GM19043 (cell line): ENCODE data around the gene ANKRD13B.
"Not testable (repeated sequence)": the region's sequence is repeated elsewhere in the genome, so short reads cannot be mapped to it uniquely, and the experiment has no call there.

ENCODE experiments used
- ATAC-seq: cut with Tn5 transposase; IDR thresholded peaks from one replicate; pipeline ENCODE4 v1.9.1; 2021; ENCODE audit warnings: low read depth; ENCODE audit not compliant: unreplicated experiment

Gene ANKRD13B

DNA sequence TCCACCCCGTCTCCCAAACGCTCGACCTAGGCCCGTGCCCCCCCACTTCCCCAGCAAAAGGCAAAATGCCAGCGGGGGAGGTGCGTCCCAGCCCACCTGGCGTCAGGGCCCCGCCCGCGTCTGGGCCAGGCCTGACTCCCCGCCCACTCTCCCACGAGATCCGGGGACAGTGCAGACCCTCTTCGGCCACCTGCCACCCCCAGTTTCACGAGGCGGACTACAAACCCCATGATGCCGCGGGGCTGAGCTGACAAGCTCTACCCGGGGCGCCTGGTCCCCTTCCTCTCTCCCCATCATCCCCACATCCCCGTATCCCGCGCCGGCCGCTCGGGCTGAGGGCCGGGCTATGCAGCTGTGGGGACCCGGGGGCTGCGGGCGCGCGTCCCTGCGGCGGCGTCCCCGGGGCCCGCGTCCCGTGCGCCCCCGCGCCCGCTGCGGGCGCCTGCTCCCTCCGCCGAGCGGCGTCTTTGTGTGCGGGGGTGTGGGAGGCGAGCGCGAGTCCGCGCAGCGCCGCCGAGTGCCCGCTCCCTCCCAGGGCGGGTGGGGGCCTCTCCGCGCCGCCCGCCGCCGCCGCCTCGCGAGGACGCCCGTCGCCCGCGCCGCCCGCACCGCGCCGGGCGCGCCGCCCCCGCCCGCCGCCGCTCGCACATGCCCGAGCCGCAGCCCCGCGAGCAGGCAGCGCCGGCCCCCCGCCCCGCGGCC lies at the start of gene ANKRD13B:
Gene ANKRD13B, plus strand, starts transcription at position 283 of the 702 bp plus-strand sequence. CDS start 490 bp downstream, outside the sequence.
- ATAC-seq, result no peak

GRCh38 chr17:29544066-29544465 lies 48.9 kb upstream of the ANKRD13B start:
- ATAC-seq, result no peak

- no peak for ATAC-seq
Measured at GRCh38 chr17:29546085-29546484, 46.8 kb upstream of the ANKRD13B start.

GRCh38 chr17:29546830-29547229 lies 46.1 kb upstream of the ANKRD13B start:
- ATAC-seq, result no peak

DNA sequence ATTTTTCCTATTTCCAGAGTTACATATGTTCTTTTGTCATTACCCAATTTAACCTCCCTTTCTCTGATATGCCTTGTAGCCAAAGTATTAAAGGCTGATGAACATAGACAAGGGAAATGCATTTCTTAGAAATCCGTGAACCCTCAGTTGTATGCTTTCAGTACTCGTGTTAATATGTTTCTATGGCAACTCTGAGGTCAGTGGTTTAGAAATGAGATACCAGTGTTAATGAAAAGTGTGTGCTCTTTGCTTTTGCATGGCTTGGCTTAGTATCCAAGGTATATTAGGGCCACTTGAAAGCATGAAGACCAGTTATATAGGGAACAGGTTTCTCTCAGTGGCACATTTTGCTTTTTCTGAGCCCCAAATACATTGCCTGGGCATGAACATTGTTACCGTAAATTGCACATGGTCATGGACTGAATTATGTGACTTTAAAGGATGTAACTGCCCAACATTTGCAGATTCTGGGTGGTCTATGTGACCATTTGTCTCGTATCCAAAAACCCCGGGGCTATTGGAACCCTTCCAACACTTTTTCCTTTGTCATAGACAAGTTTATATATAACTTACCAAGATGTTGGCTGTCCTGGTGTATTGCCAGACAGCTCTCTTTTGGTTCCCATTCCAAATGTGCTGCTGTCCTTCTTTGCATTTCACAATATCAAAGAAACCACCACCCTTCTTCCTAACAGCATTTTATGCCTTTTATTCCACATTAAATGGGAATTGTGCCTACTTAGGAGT lies 43.6 kb upstream of the ANKRD13B start:
- no peak for ATAC-seq

DNA sequence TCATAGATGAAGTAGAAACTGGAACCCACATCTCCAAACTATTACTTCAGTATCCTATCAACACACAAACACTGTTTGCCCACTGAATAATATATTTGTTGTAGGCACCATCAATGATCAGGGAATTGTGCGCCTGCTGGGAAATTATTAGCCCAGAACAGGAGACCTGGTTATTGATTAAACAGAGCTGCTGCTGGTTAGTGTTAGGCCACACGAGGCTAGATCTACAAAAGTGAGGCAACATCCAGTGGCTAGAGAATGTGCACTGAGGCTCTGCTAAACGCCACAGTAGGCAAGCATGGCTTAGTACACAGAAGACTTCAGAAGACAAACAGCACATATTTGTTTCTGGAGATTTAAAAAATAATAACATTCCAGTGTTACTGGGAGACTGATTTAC lies 37.1 kb upstream of the ANKRD13B start:
- no peak for ATAC-seq

DNA sequence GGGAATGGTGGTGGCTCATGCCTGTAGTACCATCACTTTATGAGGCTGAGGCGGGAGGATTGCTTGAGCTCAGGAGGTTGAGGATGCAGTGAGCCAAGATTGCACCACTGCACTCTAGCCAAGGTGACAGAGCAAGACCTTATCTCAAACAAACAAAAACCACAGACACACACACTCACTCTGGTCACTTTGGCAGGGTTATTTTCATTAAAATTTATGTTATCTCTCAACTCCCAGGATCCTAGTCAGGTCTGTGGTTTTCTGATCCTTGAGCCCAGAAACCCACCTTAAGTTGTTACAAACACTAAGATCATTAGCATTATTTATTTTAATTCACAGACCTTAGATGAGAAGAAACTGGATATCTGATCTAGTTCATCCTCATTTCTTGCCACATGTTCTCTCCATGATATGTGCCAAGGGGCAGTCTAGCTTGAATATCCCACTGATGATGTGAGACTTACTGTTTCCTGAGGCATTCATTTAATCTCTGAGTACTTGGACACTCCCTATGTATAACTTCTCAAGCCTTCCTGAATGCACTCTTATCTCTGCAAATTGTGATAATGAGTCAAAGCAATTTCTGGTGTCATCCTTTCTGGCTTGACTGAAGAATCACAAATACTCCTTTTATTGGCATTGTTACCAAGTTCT lies 35.7 kb upstream of the ANKRD13B start:
- ATAC-seq, result no peak

GRCh38 chr17:29557739-29558116 lies 35.2 kb upstream of the ANKRD13B start:
- ATAC-seq, result no peak

DNA sequence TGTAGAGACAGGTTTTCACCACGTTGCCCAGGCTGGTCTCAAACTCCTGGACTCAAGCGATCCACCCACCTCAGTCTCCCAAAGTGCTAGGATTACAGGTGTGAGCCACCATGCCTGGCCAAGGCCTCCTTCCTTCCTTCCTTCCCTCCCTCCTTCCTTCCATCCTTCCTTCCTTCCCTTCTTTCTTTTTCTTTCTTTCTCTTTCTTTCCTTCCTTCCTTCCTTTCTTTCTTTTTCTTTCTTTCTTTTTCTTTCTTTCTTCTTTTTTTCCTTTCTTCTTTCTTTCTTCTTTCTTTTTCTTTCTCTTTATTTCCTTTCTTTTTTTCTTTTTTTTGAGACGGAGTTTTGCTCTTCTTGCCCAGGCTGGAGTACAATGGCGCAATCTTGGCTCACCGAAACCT lies 34.8 kb upstream of the ANKRD13B start:
- ATAC-seq, result not testable (repeated sequence)

DNA sequence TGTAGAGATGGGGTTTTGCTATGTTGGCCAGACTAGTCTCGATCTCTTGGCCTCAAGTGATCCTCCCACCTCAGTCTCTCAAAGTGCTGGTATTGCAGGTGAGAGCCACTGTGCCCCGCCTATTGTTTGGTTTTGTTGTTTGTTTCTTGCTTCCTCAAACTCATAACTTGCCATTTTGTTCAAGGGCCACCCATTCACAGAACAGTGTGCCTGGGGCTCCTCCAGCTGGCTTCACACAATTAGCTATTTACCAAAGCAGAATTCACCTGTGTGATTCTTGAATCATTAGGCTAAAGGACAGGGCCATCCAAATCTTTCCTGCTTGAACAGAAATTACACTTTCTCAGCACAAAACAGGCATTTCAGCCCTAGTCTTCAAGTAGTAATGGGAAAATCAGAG lies 33.3 kb upstream of the ANKRD13B start:
- no peak for ATAC-seq

- ATAC-seq, result no peak
Measured at GRCh38 chr17:29560316-29560715, 32.6 kb upstream of the ANKRD13B start.

GRCh38 chr17:29561554-29562517 lies 31.1 kb upstream of the ANKRD13B start:
- no peak for ATAC-seq

DNA sequence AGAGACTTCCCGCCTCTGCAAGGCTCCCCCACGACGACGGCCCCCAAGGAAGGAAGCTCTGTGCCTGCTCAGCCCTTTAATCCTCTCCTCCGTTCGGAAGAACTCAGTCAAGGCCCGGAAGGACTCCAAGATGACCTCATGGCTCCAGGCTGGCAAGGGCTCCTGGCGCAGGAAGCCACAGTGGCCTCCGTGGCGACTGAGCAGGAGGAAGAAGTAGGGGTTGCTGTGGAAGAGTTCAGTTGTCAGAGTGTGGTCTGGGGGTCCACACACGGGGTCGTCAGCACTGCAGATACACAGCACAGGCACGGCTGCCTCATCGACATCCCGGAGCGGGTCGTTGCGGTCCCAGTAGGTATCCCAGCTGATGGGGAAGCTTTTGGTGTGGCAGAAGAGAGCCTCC lies 30.3 kb upstream of the ANKRD13B start:
- ATAC-seq, result no peak

GRCh38 chr17:29563816-29564215 lies 29.1 kb upstream of the ANKRD13B start:
- ATAC-seq, result no peak

GRCh38 chr17:29565643-29566472 lies 27.1 kb upstream of the ANKRD13B start:
- no peak for ATAC-seq

DNA sequence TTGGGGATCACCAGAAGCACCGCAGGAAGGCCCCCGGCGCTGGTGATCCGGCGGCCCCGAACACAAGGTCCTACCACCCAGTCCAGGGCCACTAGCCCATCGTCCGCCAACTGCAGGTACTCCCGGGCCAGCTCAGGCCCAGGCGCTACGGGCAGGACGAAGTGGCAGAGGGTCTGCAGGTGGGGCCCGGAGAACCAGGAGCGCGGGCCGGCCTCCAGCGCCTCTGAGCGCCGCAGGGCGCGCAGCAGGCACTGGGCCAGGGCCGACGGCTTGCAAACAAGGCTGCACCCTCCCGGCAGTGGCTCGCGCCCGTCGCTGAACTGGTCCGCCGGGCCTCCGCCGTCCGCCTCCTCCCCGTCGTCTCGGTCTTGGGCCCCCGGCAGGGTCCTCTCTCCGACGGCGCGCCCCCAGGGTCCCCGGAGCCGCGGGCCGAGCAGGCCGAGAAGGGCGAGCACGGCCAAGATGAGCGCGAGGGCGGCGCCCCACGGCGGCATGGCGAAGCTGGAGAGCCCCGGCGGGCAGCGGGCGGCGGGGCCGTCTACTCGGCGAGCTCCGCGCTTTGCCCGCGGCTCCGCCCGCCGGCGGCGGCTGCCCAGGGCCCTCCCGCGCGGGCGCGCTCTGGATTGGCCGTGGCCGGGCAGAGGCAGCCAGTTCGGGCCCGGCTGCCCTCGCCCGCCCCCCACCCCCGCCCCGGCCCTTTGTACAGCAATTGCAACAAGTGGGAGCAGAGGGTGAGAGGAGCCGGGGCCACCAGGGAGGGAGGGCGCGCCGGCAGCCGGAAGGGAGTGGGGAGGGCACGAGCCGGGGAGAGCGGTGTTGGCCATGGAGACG lies 26.2 kb upstream of the ANKRD13B start, which contains the start of gene ABHD15:
Gene ABHD15, minus strand, starts transcription at position 565 of the 831 bp plus-strand sequence. Its CDS starts 71 bp downstream, at position 494.
- ATAC-seq, result no peak

- ATAC-seq, result no peak
Measured at GRCh38 chr17:29567304-29567553, 25.7 kb upstream of the ANKRD13B start.

- ATAC-seq, result no peak
Measured at GRCh38 chr17:29567554-29568330, 25.2 kb upstream of the ANKRD13B start.
